ENCODE results near the gene ROCK1.
"Not testable (repeated sequence)": the region's sequence is repeated elsewhere in the genome, so short reads cannot be mapped to it uniquely, and the experiment has no call there.

ROCK1 gene

DNA sequence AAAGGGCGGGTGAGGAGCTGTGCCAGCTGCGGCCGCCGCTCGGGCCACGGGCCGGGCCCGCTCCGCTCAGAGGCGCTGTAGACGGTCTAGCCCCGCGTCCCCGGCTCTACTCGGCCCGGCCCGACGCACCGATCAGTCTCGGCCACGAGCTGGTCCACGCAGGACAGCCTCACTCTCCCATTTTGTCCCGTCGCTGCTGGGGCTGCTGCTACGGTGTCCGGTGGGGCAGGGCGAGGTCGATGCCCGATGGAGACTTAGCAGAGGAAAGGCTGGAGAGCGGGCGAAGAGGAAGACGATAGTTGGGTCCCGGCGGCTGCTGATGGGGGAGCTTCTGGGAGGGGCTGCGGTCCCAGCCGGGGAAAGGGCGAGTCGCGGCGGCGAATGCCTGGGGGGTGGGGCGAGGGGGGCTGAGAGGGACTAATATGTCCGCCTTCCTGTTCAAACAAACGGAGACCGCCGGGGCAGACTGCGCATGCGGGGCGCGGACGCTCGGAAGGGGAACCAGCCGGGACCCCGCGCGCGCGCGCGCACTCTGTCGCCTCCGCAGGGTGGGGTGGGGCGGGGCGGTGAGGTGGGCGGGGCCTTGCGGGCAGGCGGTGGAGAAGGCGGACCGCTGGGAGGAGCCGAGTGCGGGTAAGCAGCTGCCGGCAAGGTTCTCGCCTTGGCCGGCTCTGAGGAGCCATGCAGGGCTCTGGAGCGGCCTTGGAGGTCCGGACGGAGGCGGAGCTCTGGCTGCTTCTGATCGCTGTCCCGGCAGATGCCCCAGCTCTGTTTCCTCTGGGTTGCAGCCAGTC lies at the start of gene ROCK1:
Gene ROCK1 (minus strand): TSS at position 468 of the 794 bp plus-strand sequence. CDS start 903 bp downstream, outside the sequence.
- DNase-seq (ENCODE audit: low read depth) = peak; percentile 99

DNA sequence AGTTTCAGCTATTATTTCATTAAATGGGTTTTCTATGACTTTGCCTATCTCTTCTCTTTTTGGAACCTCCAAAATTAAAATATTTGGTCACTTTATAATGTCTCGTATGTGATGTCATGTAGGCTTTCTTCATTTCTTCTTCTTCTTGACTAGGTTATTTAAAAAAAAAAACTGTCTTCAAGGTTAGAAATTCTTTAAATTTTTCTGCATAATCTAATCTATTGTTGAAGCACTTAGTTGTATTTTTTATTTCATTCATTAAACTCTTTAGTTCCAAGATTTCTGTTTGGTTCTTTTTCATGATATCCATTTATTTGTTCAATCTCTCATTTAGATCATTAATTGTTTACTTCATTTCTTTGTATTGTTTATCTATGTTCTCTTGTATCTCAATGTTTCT lies 43.8 kb upstream of the ROCK1 start:
- DNase-seq (ENCODE audit: low read depth) = no peak

DNA sequence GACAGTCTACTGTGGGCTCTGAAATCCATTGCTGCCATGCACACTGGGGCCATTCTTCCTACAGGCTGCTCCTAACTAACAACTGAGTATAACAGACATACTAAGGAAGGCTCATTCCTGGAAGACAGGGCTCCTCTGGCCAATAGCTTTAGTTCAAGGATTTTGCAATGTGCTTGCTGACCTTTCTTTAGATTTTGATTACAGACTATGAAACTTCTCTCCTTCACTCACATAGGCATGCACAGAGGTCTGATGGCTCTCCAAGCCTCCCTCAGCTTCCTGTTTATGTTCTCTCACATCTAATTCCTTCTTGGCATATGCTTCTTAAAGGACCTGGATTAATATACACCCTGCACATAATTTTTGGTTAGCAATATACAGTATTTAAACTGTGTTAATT lies 34.4 kb upstream of the ROCK1 start:
- DNase-seq (ENCODE audit: low read depth) = no peak

DNA sequence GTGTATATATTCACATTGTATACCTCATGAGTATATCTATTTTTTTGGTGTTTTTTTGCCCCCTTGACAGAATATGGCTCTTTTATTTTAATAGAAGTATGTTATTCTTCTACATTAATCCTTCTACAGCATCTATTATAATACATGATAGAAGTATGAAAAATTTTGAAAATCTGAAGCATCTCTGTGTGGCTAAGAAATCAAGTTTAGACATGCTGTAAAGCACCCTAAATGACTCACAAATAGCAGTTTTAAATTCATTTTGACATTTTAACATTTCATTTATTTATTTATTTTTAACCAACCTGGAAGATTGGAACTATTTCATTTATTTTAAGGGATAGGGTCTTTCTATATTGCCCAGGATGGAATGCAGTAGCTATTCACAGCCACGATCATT lies 33.8 kb upstream of the ROCK1 start:
- no peak for DNase-seq (ENCODE audit: low read depth)

DNA sequence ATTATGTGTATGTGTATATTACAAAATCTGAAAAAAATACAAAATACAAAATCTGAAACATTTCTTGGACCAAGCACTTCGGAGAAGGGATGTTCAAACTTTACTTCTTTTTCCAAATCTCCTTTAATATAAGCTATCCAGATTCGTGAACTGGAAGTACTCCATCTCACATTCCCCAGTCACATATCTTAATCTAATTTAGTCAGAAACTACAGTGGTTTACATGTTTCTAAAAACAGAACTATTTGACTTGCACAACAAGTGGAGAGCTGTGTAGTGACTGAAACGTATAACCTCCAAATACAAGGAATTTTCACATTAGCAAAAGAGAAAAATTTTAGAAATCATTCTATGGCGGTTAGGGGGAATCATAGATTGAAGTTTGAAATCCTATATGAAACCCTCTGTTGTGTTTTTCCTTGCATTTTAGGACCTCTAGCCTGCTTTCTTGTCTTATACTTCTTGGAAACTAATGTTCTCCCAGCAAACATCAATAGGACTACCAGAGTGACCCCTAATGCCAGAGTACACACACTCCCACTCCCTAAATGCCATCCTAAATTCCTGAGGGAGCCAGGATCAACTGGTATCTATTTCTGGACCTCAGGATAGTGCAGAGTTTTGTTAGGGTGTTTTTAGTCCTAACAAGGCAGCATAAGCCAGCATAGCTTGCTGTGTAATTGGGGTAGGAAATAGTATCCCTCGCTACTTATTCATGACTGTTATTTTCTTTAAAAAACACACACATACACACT lies 30.2 kb upstream of the ROCK1 start:
- no peak for DNase-seq (ENCODE audit: low read depth)

DNA sequence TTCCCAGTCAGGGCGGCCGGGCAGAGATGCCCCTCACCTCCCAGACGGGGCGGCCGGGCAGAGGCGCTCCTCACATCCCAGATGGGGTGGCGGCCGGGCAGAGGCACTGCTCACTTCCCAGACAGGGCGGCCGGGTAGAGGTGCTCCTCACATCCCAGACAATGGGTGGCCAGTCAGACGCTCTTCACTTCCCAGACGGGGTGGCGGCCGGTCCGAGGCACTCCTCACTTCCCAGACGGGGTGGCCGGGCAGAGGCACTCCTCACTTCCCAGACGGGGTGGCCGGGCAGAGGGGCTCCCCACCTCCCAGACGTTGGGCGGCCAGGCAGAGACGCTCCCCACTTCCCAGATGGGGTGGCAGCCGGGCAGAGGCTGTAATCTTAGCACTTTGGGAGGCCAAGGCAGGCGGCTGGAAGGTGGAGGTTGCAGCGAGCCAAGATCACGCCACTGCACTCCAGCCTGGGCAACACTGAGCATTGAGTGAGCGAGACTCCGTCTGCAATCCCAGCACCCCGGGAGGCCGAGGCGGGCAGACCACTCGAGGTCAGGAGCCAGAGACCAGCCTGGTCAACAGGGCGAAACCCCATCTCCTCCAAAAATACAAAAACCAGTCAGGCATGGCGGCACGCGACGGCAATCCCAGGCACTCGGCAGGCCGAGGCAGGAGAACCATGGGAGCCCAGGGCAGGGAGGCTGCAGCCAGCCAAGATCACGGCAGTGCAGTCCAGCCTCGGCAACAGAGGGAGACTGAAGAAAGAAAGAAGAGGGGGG lies 26.3 kb upstream of the ROCK1 start:
- not testable (repeated sequence) for DNase-seq (ENCODE audit: low read depth)

DNA sequence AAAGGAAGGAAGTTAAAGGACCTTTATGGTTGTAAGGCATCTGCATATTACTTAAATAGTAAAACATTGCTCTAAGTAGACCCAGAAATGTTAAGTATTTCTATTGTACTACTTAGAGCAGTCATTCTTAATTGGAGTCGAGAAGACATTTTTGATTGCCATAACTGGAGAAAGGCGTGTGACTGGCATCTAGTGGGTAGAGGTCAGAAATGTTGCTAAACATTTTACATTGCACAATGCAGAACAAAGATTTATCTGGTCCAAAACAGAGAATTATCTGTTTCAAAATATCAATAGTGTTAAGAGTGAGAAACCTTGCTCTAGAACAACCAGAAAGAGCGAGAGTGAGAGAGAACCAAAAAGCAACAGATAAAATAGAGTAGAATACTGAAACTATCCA lies 23.3 kb upstream of the ROCK1 start:
- DNase-seq (ENCODE audit: low read depth) = no peak

DNA sequence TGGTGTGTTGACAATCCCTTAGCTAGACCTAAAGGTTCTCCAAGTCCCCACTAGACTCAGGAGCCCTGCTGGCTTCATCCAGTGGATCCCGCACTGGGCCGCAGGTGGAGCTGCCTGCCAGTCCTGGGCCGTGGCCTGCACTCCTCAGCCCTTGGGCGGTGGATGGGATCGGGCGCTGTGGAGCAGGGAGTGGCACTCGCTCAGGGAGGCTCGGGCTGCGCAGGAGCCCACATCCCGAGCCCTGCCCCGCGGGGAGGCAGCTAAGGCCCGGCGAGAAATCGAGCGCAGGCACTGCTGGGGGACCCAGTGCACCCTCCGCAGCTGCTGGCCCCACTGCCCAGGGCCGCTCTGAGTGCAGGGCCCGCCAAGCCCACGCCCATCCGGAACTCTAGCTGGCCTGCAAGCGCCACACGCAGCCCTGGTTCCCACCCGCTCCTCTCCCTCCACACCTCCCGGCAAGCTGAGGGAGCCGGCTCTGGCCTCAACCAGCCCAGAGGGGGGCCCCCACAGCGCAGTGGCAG lies 20.8 kb upstream of the ROCK1 start:
- DNase-seq (ENCODE audit: low read depth) = no peak

DNA sequence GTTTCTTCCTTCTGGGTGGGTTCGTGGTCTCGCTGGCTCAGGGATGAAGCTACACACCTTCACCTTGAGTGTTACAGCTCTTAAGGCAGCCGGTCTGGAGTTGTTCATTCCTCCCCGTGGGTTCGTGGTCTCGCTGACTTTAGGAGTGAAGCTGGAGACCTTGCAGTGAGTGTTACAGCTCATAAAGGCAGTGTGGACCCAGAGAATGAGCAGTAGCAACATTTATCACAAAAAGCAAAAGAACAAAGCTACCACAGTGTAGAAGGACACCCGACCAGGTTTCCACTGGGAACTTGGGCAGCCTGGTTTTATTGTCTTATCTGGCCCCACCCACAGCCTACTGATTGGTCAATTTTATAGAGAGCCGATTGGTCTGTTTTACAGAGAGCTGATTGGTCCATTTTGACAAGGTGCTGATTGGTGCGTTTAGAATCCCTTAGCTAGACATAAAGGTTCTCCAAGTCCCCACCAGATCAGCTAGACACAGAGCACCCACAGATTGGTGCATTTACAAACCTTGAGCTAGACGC lies 20.1 kb upstream of the ROCK1 start:
- DNase-seq (ENCODE audit: low read depth) = no peak

DNA sequence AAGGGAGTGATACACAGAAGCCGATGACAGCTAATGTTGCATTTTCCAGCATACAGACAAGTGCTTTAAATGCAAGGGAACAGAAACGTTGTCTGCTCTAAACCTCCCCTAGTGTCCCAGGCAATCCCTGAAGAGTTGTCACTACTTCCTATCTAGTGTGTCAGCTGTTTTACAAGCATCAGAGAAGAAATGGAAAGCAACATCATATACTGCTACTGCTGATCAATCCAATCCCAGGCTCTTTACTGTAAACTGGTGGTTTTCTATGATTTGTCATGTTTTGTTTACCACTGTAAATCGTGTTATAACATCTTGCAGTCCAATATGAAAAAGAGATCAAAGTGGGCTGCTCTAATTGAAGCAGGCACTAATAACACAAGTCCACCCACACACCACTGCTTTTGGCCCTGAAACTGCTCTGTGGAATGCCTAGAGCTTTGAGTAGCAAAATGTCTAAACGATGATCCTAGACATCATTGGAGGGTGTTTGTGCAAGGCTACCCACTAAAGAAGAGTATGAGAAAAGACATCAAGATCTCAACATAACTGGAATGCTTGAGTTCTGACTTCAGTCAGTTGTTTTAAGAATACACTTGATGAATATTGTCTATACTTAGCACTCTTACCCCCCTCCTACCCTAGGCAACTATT lies 18.1 kb upstream of the ROCK1 start:
- no peak for DNase-seq (ENCODE audit: low read depth)

DNA sequence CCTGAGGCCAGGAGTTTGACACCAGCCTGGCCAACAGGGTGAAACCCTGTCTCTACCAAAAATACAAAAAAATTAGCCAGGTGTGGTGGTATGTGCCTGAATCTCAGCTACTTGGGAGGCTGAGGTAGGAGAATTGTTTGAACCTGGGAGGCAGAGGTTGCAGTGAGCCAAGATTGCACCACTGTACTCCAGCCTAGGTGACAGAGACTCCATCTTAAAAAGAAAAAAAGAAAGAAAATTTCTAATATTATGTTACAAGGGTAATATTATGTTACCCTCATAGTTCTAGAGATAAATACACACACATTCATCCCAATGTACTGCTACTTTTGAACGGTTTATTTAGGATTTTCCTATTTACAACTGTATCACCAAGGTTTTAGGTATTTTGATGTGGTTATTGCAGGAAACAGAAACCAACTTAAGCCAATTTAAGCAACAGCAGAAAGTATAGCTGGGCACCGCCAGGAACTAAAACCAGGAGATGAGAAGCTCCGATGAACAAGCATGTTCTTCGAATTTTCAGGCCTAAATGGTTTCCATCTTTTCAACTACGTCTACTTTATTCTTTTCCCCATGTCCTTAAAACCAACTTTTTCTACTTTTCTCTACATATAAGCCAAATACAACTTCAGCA lies 11.8 kb upstream of the ROCK1 start:
- no peak for DNase-seq (ENCODE audit: low read depth)

DNA sequence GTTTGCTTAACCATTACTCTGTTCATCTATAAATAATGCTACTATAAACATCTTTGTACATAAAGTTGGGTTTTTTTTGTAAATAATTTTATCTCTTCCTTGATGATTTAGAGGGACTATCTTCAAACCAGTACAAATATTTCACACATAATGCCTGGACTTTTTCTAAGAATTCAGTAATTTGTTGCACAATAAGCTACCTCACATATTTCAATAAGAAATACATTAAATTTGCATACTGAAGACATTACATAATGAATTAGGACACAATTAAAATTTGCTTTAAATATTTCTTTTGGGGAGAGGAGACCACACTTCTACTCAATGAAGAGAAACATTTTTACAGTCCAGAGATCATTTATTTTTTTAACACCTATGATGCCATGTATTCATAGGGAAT lies 7.2 kb upstream of the ROCK1 start:
- DNase-seq (ENCODE audit: low read depth) = no peak

DNA sequence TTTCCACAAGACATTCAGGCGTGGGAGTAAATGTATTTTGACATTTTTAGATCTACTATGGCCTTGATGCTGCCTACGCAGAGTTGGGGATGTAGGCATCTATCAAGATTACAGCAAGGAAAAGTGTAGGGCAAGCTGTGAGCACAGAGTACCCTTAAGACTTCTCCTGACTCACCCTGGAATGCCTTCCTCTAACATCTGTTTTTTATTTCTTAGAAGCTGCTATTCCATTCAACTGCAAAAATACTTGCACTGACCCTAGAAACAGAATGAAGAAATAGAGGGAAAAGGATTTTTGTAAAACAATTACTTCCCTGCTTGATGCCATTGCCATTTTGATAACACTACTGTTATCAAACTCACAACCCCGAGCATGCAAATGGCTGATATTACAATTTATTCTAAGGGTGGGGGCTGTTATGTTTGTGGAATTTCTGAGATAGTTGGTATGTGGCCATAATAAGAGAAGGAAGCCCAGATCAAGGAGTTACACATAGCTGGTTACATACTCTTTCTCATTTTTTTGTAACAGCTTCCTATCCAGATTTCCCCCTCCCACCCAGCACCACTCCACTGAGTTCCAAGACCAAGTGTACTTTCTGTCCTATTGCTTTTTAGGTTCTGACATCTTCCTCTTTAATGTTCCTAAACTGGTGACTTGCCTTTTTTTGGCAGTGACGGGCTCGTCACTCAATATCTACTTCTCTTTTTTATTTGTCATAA lies 6.0 kb upstream of the ROCK1 start:
- DNase-seq (ENCODE audit: low read depth) = no peak

DNA sequence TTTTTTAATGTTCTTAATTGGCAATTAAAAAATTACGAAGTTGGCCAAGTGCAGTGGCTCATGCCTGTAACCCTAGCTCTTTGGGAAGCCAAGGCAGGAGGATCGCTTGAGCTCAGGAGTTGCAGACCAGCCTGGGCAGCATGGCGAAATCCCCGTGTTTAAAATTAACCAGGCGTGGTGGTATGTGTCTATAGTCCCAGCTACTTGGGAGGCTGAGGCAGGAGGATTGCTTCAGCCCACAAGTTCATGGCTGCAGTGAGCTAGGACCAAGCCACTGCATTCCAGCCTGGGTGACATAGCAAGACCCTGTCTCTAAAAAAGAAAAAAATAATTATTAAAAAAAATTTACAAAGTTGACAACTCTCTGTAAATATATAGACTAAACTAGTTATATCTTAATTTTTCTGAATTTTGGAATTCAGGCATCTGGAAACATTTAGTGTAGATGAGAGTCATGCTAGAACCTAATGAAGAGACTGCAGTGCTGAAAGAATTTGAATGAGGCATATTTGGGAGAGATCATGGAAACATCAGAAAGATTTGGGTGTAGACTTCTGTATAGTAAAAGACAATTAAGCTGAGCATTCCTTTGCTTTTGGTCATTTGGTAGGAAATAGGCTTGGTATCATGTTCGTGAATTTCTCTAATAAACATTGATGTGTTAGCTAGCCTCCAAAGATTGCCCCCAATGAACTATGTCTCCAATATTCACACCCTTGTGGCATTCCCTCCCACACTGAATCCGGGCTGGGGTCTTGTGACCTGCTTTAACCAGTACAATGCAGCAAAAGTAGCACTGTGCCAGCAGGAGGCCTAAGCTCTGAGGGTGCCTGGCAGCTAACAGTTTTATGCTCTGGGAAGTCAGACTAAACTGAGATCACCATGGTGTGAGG lies 4.2 kb upstream of the ROCK1 start:
- no peak for DNase-seq (ENCODE audit: low read depth)

DNA sequence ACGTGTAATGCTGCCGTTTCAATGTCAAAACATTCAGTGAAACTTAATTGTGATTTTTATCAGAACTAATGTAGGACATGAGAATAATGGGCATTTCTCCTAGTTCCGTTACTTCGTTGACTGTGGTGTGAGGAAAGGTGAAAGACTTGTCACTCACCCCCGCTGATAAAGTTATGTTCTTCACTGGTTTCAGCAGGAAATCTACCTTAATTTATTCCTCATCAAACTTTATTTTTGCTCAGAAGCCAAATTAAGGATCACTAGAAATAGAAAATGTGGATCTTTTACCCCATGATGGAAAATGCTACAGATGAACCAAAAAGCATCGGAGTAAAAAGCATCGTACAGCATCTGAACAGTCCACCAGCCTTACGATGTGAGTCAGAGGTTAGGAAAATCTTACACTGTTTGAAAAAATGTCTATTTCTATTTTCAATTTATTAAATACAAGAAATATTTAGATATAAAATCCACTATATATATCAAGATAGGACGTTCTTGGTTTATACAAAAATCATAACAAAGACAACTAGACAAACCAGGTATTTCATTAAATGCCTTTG lies 1.0 kb upstream of the ROCK1 start:
- no peak for DNase-seq (ENCODE audit: low read depth)

DNA sequence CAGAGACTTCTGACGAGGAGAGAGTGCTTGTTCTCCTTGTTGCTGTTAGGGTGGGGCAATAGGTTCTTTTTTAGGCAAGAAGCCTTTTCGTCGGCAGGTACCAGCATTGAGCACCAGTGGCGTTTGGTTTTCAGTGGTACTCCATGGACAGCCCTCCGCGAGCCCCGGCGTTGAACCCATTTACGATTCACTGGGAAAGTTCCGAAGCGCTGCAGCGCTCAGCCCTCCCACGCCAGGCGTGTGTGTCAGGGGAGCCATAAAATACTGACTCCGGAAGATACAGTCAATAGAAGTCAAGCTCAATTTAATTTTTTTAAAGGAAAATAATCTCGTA lies 494 bp upstream of the ROCK1 start:
- peak; percentile 21 for DNase-seq (ENCODE audit: low read depth)

DNA sequence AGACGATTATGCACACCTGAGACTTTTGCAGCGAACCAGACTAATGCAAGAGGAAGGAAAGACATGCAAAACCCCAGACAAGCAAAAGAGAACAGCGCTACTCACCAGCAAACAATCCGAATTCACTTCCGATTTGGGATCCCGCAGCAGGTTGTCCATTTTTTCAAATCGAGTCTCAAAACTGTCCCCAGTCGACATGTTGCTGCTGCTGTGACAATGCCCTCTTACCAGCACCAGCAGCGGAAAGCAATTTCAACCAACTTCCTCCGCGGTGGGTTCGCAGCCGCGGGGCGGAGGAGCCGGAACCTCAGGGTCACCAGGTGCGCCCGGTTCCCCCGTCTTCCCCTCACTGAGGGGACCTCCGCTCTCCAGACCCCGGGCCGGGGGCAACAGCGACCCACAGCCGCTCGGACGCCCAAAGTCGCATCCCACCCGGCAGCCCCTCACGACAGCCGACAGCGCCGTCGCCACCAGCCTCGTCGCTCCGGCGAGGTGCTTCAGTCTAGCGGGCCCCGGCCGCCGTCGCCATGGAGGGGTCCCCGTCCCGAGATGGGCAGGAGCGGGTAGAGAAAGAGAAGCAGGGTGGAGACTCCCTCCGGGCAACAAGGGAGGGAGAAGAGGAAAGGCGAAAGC lies 784 bp downstream of the ROCK1 start:
- DNase-seq (ENCODE audit: low read depth) = peak; percentile 41

DNA sequence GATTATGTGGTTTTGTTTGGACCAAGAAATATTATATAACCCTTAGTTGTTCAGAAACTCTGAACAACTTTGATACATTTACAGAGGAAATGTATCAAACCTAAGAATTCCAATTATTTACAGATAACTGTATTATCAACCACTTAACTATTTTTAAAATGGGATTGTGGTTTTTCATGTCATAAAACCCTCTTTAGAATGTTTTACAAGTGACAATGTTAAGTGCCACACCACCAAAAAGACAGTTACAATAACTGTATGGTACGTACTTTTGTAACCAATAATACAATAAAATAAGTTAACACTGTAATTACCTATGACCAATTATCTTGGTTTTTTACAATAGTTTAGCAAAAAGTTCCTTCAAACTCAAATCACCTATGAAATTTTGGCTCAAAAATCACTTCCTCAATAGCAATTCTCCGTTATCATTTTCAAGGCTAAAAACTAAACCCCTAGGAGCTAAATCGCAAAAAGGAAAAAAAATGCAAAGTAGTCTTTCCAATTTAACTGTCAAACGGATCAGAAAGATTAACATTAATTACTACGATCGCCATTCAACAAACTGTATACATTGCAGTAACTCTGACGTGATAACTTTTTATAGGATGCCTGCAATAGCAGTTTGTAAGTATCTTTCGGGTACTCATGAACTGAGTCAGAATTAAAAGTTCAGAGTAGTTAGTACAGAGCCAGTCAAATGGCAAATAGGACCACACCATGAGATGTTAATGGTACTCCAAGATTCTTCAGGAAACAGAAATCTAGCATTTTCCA lies 1.5 kb downstream of the ROCK1 start:
- no peak for DNase-seq (ENCODE audit: low read depth)
